NCI-H128 (cell line): ENCODE results near the gene CASTOR1.
A peak's percentile ranks its signal among the peaks of the same experiment; 100 is the strongest.
"Not testable (repeated sequence)": the region's sequence is repeated elsewhere in the genome, so short reads cannot be mapped to it uniquely, and the experiment has no call there.

Source experiments
- DNase-seq: peaks from one replicate; lab custom pipeline; 2025; ENCODE audit not compliant: unreplicated experiment; lab: John Stamatoyannopoulos, UW

The CASTOR1 gene

DNA sequence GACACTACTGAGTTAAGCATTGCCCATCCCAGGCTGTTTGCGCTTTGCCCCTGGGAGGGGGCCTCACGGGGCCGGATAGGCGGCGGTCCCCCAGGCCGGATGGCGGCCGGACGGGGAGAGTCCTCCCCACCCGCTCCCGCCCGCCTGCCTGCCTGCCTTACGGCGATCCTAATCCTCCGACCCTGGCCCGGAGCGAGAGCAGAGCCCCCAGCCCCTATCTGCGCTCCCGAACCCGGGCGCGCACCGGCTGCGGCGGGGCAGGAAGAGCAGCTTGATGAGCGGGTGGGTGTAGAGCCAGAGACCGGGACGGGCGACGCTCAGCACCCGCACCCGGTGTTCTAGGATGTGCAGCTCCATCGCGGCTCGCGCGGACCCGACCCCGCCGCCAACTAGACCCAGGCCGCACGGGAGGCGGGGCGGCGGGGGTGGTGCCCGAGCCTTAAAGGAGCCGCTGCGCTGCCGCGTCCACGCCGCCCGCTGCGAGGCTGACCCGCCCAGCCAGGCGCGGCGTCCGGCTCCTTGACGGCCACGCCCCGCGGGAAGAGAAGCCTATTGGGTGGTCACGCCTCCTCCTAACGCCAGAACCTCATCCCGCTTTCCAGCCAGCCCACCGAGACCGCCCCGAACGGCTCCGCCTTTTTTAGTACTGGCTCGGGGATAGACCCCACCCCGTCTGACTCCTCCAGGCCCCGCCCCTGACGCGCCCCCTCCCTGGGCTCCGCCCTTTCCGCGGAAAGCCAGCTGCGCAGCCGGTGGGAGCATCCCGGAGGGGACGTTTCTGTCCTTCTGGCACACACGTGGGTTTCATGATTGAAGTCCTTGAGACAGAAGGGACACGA lies at the start of gene CASTOR1:
Gene CASTOR1 (minus strand): TSS at position 365 of the 839 bp plus-strand sequence. CDS start 8 bp downstream, at position 357.
- DNase-seq, result peak; percentile 83

DNA sequence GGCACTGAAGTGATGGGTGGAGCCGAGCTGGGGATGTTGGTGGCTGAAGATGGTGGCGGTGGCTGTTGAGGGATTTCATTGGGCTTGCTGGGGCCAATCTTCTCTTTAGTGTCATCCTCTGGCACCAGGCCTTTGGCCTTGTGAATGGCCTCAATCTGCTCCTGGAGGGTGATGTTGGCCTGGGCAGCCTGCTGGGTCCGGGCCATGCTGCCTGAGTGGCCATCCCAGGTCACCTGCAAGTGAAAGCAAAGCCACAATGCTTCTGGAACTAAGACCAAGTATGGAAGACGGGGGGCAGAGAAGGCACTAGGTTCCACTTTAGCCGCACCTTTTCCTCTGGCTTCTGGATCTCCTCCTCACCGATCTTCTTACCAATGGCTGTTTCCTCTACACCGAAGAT lies 49.5 kb upstream of the CASTOR1 start:
- no peak for DNase-seq

DNA sequence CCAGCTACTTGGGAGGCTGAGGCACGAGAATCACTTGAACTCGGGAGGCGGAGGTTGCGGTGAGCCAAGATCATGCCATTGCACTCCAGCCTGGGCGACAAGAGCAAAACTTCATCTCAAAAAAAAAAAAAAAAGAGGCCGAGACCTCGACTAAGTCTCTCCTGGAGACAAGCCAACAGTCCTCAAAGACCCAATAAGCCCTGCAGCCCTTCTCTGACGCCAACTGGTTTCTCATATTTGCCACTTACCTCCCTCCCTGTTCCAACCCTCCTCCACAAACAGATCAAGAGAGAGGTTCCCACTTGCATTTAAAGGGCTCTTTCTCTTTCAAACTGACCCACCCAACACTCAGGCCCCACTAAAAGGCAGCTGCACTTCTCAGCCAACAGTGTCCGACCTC lies 49.0 kb upstream of the CASTOR1 start:
- not testable (repeated sequence) for DNase-seq

DNA sequence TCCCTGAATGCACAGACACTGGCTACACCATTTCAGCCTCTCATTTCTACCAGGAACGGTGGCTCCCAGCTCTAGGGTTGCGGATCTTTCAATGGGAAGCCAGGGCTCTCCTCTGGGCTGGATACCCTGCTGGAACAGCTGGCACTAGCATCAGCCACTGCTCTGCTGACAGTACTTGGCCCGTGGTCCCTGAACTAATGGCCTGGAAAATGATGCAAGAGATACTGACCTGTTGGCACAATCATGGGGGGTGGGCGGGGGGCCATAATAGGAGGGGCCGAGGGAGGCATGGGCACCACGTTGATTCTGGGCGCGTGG lies 48.1 kb upstream of the CASTOR1 start:
- DNase-seq, result no peak

DNA sequence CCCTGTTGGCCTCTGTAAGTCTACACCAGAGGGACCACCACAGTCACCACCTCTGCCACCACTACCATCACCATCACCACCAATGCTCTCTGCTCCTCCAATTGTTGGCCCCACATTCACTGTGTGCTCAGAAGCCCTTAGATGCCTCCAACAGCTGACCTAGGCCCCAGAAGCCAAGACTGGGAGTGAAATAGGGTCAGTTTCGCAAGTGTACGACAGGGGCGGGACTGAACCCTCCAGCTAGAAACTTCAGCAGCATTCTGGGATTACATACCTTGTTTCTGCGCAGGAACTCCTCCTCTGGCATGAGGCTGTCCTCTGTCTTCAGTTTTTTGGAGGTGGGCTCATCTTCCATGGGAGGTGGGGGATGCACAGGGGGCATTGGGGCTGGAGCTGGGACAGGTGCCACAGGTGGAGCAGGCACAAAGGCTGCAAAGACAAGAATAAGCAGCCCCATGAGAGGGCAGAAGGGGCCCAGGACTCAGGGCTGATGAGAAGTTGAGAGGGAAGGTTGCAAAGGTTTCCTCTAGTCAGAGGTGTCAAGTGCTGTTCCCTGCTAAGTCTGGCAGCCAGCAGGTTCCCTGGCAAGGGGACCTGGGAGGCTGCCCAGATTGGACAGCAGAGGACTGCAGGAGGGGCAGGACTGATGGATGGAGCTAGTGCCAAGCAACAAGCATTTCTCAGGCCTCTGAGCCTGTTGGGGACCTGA lies 47.6 kb upstream of the CASTOR1 start:
- DNase-seq, result no peak

DNA sequence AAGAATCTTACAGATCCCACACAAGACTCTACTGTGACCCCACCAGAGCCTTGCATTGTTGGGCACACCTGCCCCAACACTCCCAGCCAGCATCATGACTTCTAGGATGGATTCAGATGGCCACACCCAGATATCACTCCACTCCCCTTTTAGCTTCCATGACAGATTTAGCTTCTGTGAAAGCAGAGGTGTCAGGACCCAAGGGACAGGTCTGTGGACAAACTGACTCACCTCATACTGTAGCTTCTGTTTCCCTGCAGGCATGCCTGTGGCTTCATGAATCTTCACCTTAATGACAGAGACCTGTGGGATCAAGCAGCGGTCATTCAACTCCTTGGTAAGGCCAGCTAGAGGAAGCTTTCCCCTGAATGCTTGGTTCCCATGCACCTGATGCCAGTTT lies 45.9 kb upstream of the CASTOR1 start:
- no peak for DNase-seq

DNA sequence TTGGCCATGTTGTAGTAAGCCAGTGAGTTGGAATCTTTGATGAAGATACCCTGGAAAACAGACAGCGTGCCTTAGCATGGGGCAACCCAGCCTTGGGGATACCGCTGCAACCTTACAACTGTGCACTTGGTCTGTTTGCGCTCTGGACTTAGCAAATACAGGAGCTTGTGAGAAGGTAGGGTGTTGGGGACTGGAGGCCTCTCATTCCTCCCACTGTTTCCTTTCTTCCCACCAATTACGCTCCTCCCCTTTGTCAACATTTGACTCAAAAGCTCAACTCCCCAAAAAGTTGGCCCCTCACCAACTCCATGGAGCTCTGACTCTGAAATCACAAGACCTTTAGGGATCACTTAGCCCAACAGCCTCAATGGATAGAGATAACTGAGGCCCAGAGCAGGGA lies 45.3 kb upstream of the CASTOR1 start:
- DNase-seq, result no peak

DNA sequence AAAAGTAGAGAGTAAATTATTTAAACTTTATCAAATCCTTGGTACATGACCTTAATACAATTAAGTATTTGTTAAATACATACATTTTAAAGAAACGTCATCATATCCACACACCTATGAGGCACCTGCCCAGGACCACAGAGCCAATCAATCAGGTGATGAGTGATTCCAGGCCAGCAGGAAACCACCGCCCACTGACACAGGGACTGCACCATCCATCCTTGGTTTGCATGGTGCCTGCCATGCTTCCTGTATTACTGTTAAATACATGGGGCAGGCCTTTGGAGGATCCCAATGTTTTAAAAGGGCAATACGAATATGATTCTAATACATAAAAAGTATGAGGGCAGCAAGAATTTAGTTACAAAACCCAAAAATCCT lies 44.4 kb upstream of the CASTOR1 start:
- no peak for DNase-seq

DNA sequence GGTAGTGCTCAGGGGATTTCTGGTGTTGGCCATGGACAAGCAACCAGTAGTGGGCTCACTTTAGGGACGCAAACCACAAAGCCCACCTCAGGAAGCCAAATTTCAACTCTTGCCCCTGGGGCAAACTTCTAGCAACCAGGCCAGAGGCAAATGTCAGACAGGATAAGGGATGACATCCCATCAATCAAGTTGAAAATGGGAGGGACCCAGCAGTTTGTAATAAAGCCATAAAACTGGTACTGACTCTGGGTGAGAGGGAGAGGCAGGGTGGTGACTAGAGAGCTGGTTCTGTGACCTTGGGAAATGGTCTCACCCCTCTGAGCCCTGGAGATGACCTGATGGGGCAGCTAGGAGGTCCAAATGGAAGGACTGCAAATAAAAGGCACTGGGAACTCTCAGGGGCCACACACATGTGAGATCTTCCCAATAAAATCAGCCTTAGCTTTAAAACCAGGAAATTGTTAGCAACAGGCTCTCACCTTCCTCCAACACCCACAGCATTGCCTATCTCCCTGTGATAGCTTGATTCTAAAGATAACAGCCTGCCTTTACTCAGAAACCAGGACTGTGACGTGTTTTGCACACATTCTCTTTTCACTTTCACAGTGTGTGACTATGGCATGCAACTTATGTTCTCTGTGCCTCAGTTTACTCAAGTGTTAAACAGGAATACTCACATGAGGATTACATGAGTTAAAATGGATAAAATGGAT lies 43.8 kb upstream of the CASTOR1 start:
- no peak for DNase-seq

DNA sequence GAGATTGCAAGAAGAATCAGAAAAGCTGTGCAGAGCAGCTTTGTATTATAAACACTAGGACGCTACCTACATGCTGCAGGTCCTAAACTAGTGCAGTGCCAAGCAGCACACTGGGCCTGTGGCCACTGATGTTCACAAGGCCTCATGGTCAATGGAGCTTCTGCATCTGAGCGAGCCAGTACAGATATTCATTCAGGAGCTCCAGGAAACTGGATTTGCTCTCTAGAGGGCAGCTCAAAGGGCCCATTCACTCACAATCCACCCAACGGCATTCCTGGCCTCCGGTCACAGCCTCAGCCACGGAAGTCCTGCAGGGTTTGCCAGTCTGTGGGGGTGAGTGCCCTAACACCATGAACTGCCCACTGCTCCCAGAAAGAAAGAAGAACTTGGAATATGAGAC lies 43.2 kb upstream of the CASTOR1 start:
- DNase-seq, result no peak

DNA sequence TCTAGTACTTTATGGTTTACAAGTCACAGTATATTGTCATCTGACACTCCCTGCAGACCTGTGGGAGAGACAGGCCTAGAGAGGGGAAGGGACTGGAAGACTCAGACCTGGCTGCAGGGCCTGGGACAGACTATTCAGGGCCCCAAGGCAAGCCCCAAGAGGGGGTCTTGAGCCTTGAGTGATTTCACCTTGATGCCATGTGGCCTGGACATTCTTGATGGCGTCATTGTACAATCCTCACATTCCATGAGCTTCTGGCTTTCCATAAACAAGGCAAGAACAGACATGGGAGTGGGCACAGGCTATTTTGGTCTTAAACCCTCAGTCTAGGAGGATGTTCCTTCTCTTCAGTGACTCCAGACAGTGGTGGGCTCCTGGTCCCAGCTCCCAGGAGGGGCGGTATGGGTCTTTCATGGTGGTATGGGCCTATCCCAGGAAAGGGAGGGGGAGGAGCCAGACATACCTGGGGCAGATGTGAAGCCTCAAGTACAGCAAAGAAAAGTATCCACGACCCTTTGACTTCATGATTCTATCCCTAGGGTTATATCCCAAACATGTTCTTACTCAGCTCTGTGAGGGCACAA lies 39.3 kb upstream of the CASTOR1 start:
- no peak for DNase-seq

DNA sequence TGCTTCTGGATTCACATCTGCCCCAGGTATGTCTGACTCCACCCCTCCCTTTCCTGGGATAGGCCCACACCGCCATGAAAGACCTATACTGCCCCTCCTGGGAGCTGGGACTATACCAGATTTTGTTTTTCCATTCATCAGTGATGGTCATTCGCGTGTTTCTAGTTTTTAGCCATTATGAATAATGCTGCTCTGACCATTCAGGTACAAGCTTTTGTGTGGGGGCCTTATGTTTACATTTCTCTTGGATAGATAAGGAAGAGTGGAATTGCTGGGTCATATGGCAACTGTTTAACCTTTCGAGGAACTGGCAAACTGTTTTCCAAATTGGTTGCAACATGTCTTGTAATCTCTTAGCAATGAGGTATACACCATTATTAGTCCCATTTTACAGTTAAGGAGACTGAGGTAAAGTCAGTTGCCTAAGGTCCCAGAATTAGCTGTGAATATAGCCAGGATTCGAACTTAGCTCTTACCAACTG lies 38.6 kb upstream of the CASTOR1 start:
- DNase-seq, result no peak

DNA sequence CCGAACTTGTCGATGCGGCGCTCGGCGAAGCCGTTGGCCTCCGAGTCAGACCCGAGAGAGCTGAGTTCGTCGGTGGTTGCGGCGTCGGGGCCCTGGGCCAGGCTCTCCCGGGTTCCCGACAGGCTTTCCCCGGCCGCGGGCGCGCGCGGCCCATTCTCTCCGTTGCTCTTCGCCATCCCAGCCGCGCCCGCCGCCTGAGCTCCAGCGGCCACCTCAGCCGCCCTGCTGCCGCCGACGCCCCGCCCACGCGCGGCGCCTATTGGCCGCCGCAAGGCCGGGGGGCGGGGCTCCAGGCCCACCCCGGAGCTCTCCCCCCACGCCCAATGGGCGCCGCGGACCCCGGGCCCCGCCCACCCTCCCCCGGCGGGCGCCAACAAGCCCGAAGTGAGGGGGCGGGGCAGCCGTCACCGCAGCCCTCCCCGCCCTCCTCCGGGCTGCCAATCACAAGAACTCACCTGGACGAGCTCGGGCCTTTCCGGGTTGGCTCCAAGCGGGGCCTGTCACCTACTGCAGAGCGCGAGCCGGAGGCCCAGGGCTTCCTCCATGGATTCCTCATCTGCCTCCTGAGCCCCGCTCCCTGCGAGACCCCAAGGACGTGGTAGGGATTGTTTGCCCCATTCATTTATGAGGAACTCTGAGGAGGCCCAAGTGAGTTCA lies 37.5 kb upstream of the CASTOR1 start, which contains the start of gene TBC1D10A:
Gene TBC1D10A (minus strand): TSS at position 236 of the 657 bp plus-strand sequence. CDS start 60 bp downstream, at position 176.
- peak; percentile 62 for DNase-seq

DNA sequence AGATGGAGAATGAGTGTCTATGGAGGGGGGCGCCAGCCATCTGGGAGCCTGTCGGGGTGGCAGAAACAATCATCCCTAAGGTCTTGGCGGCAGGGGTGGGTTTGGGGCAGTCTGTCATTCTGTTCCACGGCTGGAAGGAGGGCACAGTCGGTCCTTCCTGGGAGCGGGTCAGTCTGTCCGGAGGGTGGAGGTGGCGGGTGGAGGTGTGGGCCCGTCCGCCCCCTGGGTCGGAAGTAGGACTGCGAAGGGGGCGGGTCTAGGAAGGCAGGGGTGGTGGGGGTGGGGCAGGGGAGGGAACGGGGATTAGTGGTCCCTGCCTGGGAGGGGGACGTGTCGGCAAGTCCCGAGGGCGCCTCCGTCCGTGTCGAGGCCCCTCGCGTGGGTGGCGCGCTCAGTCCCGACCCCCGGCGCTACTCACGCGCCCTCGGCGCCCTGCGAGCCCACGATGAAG lies 37.0 kb upstream of the CASTOR1 start:
- DNase-seq, result no peak

DNA sequence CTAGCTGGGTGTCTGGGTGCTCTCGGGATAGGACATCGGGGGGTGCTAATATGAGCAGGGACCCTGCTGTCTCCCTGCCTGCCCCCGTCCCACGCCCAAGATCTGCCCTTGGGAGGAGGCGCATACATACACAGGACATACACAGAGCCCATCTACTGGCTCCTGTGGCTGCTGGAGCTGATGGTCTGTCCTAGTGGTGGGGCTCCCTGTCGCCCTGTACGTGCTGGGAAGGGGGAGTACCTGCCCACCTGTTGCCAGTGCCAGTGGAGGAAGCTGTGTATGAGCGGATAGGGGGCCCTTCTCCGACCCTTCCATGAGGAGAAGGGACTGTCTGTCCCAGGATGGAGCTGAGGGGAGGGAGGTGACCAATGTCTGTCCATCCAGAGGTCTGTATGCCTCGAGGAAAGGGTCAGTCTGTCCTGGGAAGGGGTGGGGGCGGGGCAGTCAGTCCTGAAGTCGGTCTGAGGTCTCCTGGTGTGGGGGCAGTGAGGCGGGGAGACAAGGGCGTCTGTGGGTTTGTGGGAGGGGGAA lies 36.5 kb upstream of the CASTOR1 start:
- DNase-seq, result no peak

DNA sequence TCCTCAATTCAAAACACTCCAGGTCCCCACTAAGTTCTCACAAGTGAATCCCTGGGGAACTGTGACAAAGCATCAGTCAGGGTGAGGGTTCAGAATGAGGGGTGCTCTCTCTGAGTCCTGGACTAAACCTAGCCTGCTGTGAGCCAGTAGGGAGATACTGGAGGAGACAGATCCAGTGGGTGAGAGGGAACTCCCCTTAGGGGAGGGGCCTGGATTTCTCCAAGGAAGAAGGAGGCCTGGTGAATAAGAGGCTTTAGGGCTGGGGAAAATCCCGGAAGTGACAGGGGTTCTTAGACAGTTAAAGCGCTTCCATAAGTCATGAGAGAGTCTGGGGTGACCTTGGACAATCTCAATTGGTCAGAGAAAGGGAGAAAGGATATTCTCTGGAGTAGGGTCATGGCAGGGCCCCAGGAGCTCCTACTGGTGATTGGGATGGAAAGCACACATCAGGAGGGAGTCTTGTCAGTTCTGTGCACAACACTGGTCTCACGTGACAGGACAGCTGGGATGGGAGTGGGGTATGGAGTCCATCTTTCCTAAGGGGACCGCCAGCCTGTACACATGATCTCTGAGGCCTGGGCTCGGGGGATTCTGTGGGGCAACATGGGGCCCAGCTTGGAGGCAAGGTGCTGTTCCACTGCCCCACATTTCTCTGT lies 35.9 kb upstream of the CASTOR1 start:
- no peak for DNase-seq

DNA sequence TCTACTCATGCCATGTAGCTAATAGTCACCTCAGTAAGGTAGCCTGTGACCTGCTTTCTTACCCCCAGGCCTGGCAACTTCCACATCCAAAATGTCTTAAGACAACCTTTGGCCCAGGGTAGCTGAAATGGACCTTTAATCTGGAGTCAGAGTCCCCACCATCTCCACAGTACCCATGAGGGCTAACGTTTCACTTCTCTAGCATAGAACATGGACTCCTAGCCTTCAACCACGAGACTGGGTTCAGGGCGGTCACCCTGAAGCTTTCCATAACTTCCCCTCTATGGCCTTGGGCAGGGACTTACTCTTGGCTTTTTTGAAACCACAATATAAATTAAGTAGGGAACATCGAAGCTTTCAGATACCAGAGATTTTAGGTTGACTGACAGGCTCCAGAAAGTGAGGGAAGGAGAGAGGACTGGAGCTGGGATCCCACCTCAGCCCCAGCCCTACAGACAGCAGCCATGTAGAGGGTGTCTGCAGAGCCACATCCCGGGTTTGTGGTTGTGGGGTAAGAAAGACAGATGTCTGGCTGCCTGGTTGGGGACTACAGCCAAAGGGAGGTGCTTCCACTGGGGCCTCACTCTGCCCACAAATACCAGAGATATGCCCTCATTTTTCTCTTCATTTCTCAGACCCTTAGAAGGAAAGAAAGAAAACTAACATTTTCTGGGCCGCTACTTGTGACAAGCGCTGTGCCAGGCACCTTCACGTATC lies 34.9 kb upstream of the CASTOR1 start:
- no peak for DNase-seq

DNA sequence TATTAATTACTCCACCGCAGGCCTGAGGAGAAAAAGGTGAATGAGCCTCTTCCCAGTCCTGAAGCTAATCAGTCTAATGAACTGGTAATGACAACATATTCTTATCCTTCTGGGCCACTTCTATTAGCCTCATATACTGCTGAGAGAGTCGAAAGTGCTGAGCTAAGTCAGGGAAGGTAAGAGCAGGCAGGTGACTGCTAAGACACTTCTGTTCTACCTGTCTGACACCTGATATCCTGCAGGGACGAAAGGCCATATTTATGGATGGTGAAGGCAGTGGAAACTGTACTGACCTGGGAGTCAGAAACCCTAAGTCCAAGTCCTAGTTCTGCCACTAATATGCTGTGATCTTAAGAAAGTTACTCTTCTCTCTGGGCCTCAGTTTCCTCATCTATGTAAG lies 33.9 kb upstream of the CASTOR1 start:
- no peak for DNase-seq

DNA sequence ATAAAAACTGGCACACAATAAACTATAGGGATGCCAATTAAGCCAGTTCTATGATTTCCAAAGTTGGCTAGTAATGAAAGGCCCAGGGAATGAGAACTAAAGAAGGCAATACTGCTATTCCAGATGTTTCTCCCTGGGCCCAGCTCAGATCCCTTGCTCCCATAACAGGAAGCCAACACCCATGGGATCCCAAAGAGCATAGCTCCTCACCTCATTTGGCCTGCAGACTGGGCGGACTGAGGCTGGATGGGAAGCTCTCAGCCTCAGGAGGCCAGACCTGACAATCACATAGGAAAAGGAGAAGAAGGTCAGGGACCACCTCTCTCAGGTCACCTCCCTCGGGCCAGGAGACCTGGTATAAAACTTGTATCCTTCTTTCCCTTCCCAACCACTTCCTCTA lies 32.2 kb upstream of the CASTOR1 start:
- no peak for DNase-seq
